ES-I3 (cell line): ENCODE data around the gene PGS1.
"Not testable (repeated sequence)": the region's sequence is repeated elsewhere in the genome, so short reads cannot be mapped to it uniquely, and the experiment has no call there.

ENCODE experiments used
- H3K36me3 ChIP-seq: 2 replicates; pipeline ENCODE4 v1.6.1; 2013; ENCODE audit warnings: mild to moderate bottlenecking, low read length, control low read depth, moderate library complexity; ENCODE audit not compliant: insufficient read depth
- H3K4me1 ChIP-seq: 2 replicates; pipeline ENCODE4 v1.6.1; 2013; ENCODE audit warnings: mild to moderate bottlenecking, control low read depth, low read length; ENCODE audit not compliant: insufficient read depth
- H3K9ac ChIP-seq: 2 replicates; pipeline ENCODE4 v1.6.1; 2013; ENCODE audit warnings: low read depth, mild to moderate bottlenecking, low read length, moderate library complexity
- H3K9me3 ChIP-seq: 2 replicates; pipeline ENCODE4 v1.6.1; 2013; ENCODE audit warnings: mild to moderate bottlenecking, low read length, moderate library complexity; ENCODE audit not compliant: control insufficient read depth, insufficient read depth

PGS1 gene

DNA sequence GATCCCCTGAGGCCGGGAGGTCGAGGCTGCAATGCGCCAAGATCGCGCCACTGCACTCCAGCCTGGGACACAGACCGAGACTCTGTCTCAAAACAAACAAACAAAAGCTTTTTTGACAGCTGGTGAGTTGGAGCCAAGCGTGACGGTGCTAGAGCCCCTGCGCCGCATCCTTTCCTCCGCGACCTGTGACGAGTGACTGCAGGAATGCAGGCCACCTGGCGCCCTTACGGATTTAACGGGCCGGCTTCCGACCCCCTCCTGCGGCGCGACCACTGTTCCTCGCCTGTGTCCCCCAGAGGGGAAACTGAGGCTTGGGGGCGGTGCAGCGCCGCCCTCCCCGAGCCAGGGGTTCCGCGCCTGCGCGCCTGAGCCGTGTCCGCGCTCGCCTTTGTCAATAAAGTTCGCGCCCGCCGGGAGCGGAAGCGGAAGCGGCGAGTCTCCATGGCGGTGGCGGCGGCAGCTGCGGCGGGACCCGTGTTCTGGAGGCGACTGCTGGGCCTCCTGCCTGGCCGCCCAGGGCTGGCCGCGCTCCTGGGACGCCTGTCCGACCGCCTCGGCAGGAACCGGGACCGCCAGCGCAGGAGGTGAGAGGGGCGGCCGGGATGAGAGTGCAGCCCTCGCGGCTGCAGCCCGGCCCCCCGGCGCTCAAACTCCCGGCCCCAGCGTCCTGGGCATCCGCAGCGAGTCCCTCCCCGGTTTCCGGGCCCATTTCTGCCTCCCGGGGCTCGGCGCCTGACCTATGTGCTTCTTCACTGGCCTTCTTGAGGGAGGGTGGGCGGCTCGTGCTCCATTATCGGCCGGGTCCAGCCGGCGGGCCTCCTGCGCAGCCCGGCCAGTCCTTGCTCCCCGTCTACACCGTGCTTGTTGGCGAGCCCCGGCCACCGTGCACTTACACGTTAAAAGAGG is at the start of gene PGS1:
Gene PGS1 (plus strand): TSS at position 425 of the 906 bp plus-strand sequence. CDS start 17 bp downstream, at position 442.
- H3K4me1 ChIP-seq, result peaks cover 45% of the 10 kb centered on the region
- H3K9ac ChIP-seq, result peak within 1 kb of the TSS; percentile 89

GRCh38 chr17:78329263-78330059 is 49.0 kb upstream of the PGS1 start:
- Histone ChIP-seq H3K9me3 (no peaks in the 10 kb centered on the region), H3K9ac (no peak overlapping the region), H3K36me3 (no peaks in the 10 kb centered on the region), H3K4me1 (peaks cover 23% of the 10 kb centered on the region)

More for the DNA sequence above, at the start of gene PGS1:
- Histone ChIP-seq H3K9me3 (no peaks in the 10 kb centered on the region), H3K36me3 (0 out of 2 replicates have a peak, but pooled peaks cover 3% of the 10 kb centered on the region)

- Histone ChIP-seq H3K4me1 (peaks cover 11% of the 10 kb centered on the region), H3K36me3 (no peaks in the 10 kb centered on the region), H3K9ac (no peak overlapping the region), H3K9me3 (no peaks in the 10 kb centered on the region)
Measured at GRCh38 chr17:78330570-78331224, 47.8 kb upstream of the PGS1 start.

- H3K36me3 ChIP-seq, H3K9me3 ChIP-seq, H3K9ac ChIP-seq, H3K4me1 ChIP-seq: not testable (repeated sequence)
Measured at GRCh38 chr17:78331355-78331754, 47.1 kb upstream of the PGS1 start.

DNA sequence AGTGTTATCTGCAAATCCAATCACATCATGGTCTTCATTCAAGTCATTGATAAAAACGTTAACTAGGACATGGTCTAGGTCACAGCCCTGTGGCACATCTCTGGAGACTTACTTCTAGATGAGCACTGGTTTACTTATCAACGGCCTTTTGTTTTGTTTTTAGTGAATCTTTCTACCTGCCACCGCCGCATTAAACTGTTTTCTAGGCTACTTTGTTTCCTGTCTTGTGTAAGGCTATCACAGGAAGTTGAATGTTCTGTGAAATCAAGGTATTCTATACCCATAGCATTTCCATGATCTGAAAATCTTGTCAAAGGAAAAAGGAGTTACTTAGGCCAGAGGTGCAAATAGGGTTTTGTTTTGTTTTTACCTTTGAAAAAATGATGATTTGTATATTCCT is 45.5 kb upstream of the PGS1 start:
- no peaks in the 10 kb centered on the region for H3K36me3 ChIP-seq
- H3K9me3 ChIP-seq, result no peaks in the 10 kb centered on the region
- H3K4me1 ChIP-seq, result peaks cover 18% of the 10 kb centered on the region

DNA sequence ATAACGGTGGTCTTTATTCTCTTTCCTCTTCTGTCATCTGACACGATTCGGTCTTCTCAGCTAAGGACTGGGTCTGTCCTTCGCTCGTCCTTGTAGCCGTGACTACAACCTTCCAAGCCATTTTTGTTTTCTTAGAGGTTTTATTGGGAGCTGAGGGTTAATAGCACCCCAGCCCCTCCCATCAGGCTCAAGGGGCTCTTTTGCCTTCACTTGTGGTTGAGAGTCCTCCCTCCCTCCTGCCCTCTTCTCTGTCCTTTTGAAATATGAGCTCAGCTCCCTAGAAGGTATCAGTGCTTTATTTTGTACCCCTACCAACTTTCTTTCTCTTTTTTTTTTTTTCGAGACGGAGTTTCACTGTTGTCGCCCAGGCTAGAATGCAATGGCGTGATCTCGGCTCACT is 43.2 kb upstream of the PGS1 start:
- peaks cover 19% of the 10 kb centered on the region for H3K4me1 ChIP-seq
- no peaks in the 10 kb centered on the region for H3K9me3 ChIP-seq
- H3K36me3 ChIP-seq, result no peaks in the 10 kb centered on the region
- no peak overlapping the region for H3K9ac ChIP-seq

More for the DNA sequence above, 45.5 kb upstream of the PGS1 start:
- H3K9ac ChIP-seq, result no peak overlapping the region

GRCh38 chr17:78337244-78338109 is 41.0 kb upstream of the PGS1 start:
- Histone ChIP-seq H3K36me3 (no peaks in the 10 kb centered on the region), H3K9me3 (no peaks in the 10 kb centered on the region), H3K4me1 (peaks cover 20% of the 10 kb centered on the region), H3K9ac (no peak overlapping the region)

DNA sequence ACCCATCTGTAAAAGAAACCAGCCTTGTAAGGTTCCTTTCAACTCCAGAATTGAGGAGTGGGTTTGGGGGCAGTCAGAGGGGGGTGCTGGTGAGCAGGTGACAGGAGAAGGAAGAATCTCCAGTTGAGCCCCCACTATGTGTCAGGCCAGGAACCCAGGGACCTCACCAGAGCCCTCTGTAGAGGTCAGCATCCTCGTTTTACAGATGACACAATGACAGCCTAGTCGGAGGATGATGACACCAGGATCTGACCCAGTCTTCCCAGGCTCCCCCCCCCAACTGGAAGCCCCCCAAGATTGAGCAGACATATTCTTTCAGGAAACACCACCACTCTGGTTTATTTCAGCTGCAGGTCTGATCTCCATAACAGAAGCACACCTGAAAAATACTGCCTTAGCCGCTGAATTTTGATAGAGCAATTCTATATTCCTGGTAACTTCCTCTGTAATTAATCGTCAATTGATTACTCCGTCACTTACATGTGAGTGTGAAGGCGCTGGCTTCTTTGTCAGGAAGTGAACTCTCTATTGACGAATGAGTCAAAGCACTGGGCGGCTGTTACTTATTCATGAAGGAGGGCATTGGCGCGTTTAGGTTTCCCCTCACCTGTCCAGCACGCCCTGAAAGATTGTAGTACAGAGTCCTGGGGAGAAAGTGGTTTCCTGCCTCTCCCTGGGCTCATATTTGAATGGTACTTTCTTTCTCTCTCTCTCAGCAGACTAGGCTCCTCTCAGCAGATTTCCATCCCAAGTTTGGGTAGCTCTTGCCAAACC is 39.8 kb upstream of the PGS1 start:
- H3K9ac ChIP-seq, result no peak overlapping the region
- H3K36me3 ChIP-seq, result no peaks in the 10 kb centered on the region
- peaks cover 32% of the 10 kb centered on the region for H3K4me1 ChIP-seq
- H3K9me3 ChIP-seq, result no peaks in the 10 kb centered on the region

- H3K9me3 ChIP-seq, result no peaks in the 10 kb centered on the region
- H3K4me1 ChIP-seq, result peaks cover 36% of the 10 kb centered on the region
- no peaks in the 10 kb centered on the region for H3K36me3 ChIP-seq
- H3K9ac ChIP-seq, result no peak overlapping the region
Measured at GRCh38 chr17:78340183-78340955, 38.1 kb upstream of the PGS1 start.

- Histone ChIP-seq H3K9ac (peak overlapping the region; percentile 48), H3K36me3 (no peaks in the 10 kb centered on the region), H3K9me3 (no peaks in the 10 kb centered on the region), H3K4me1 (peaks cover 36% of the 10 kb centered on the region)
Measured at GRCh38 chr17:78341559-78342448, 36.6 kb upstream of the PGS1 start.

DNA sequence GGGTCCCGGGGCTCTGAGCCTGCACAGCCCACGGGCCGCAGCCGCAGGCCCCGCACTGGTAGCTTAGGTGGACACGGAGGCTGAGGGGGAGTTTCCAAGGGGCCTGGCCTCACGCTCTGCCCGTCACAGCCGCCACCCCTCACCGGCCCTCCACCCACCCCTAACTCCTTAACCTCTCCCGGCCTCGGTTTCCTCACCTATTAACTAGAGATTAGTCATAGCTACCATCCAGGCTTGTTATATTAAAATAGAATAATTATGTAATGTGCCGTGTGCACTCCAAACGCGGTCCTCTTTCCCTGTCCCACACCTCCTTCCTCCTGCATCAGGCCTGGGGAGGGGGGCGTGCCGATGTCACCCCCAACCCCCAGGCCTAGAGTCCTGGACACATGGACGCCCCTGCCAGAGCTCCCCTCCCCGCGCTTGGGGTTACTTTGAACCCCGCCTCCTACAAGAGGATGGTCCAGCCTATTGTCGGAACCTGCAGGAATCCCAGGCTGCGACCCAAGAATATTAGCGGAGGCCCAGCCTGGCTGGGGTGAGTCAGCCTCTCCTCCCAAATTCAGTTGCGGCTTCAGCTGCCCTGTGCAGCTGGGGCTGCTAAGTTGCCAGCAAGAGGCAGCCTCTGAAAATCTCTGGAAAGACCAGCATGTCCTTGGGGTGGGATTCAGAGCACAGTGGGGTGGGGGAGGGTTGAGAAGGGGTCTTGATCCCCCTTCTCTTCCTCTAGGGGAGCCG is 35.8 kb upstream of the PGS1 start:
- Histone ChIP-seq H3K9me3 (no peaks in the 10 kb centered on the region), H3K4me1 (peaks cover 29% of the 10 kb centered on the region), H3K36me3 (no peaks in the 10 kb centered on the region), H3K9ac (peak overlapping the region; percentile 48)
